Measurements from ENCODE around the gene TMEM72. TPM values are rescaled to one million over a fixed set of nuclear protein-coding genes. Genes with fewer than 3 reads are reported as not detected.
A peak's percentile ranks its signal among the peaks of the same experiment; 100 is the strongest.

The TMEM72 gene
- total RNA-seq, 1 experiment from 2014 or later, result not detected

- no peak for DNase-seq (ENCODE audit: low read depth)
Observed at GRCh38 chr10:44967616-44968015, 56.5 kb downstream of the TMEM72 start.

- no peak for DNase-seq (ENCODE audit: low read depth)
Observed at GRCh38 chr10:44968091-44968490, 57.0 kb downstream of the TMEM72 start.

GRCh38 chr10:44968500-44969400 lies 57.6 kb downstream of the TMEM72 start:
- DNase-seq (ENCODE audit: low read depth), result no peak

GRCh38 chr10:44969854-44970253 lies 58.7 kb downstream of the TMEM72 start:
- DNase-seq (ENCODE audit: low read depth), result no peak

- no peak for DNase-seq (ENCODE audit: low read depth)
Observed at GRCh38 chr10:44970812-44971395, 59.8 kb downstream of the TMEM72 start.

GRCh38 chr10:44971434-44971833 lies 60.3 kb downstream of the TMEM72 start:
- DNase-seq (ENCODE audit: low read depth), result no peak

- no peak for DNase-seq (ENCODE audit: low read depth)
Observed at GRCh38 chr10:44971935-44972757, 61.0 kb downstream of the TMEM72 start.

GRCh38 chr10:44972874-44973306 lies 61.8 kb downstream of the TMEM72 start:
- DNase-seq (ENCODE audit: low read depth), result no peak

- DNase-seq (ENCODE audit: low read depth), result peak; percentile 40
Observed at GRCh38 chr10:44973323-44974081, 62.4 kb downstream of the TMEM72 start.

- DNase-seq (ENCODE audit: low read depth), result no peak
Observed at GRCh38 chr10:44974082-44974627, 63.0 kb downstream of the TMEM72 start.

- DNase-seq (ENCODE audit: low read depth), result peak; percentile 76
Observed at GRCh38 chr10:44974628-44975430, 63.7 kb downstream of the TMEM72 start.

- DNase-seq (ENCODE audit: low read depth), result peak; percentile 81
Observed at GRCh38 chr10:44975431-44976331, 64.5 kb downstream of the TMEM72 start.

GRCh38 chr10:44976352-44977198 lies 65.4 kb downstream of the TMEM72 start:
- no peak for DNase-seq (ENCODE audit: low read depth)

- no peak for DNase-seq (ENCODE audit: low read depth)
Observed at GRCh38 chr10:44977287-44978212, 66.4 kb downstream of the TMEM72 start.

- no peak for DNase-seq (ENCODE audit: low read depth)
Observed at GRCh38 chr10:44978213-44978569, 67.1 kb downstream of the TMEM72 start.

GRCh38 chr10:44978570-44979280 lies 67.6 kb downstream of the TMEM72 start, which contains the start of gene DEPP1:
TSS of gene DEPP1 (minus strand) at chr10:44978809. CDS start at chr10:44978030, 779 bp downstream.
- DNase-seq (ENCODE audit: low read depth), result peak; percentile 94

All from RPMI7951 (cell line).